Gastroesophageal sphincter (tissue), 3 donors: Measurements from ENCODE around the gene OR2M4.

Experiments used
- POLR2A ChIP-seq, 2 donors: fragments of 450-650 bp; IDR thresholded peaks; one replicate each; pipeline ENCODE4 v1.6.1; 2017; ENCODE audit warnings: antibody characterized with exemption in 2 of 2, mild to moderate bottlenecking in 2 of 2, moderate library complexity in 1 of 2
- POLR2AphosphoS5 ChIP-seq: sonication (generic); formaldehyde crosslinking; IDR thresholded peaks from one replicate; pipeline ENCODE4 v1.6.1; 2017; ENCODE audit warnings: antibody characterized with exemption
- TF ChIP-seq, protein P1 (sequence below), 4 experiments: fragments of 200-600 bp in 2 of 4; fragments of 450-650 bp in 2 of 4; sonication (generic) in 1 of 4; IDR thresholded peaks; one replicate each; pipeline ENCODE4 v1.5.1; 2017 to 2019; ENCODE audit warnings: antibody characterized with exemption in 4 of 4, mild to moderate bottlenecking in 2 of 4, moderate library complexity in 2 of 4

DNA sequence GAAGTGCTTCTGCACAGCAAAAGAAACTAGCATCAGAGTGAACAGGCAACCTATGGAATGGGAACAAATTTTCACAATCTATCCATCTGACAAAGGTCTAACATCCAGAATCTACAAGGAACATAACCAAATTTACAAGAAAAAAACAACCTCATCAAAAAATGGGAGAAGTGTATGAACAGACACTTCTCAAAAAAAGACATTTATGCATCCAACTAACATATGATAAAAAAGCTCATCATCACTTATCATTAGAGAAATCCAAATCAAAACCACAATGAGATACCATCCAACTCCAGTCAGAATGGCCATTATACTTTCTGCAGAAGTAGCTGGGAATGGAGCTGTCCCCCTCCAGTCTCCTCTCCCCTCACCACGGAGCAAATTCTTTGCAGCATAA, 37.1 kb upstream of the OR2M4 start:
- no peak for TF ChIP-seq POLR2AphosphoS5
- no peak for TF ChIP-seq POLR2A (IDR thresholded peaks at IDR 0.05)
- TF ChIP-seq, protein P1, sequence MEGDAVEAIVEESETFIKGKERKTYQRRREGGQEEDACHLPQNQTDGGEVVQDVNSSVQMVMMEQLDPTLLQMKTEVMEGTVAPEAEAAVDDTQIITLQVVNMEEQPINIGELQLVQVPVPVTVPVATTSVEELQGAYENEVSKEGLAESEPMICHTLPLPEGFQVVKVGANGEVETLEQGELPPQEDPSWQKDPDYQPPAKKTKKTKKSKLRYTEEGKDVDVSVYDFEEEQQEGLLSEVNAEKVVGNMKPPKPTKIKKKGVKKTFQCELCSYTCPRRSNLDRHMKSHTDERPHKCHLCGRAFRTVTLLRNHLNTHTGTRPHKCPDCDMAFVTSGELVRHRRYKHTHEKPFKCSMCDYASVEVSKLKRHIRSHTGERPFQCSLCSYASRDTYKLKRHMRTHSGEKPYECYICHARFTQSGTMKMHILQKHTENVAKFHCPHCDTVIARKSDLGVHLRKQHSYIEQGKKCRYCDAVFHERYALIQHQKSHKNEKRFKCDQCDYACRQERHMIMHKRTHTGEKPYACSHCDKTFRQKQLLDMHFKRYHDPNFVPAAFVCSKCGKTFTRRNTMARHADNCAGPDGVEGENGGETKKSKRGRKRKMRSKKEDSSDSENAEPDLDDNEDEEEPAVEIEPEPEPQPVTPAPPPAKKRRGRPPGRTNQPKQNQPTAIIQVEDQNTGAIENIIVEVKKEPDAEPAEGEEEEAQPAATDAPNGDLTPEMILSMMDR (IDR thresholded peaks at IDR 0.05) = no peak
